K562 (cell line): ENCODE results near the gene DEK. TPM values are rescaled to one million over a fixed set of nuclear protein-coding genes. Genes with fewer than 3 reads are reported as not detected.

ENCODE experiments used
- ADNP ChIP-seq: fragments of 200-800 bp; sonication (Bioruptor generic); IDR thresholded peaks from 2 replicates; pipeline ENCODE4 v1.6.1; 2016; ENCODE audit warnings: missing genetic modification characterization, missing compliant biosample characterization
- AFF4 ChIP-seq: sonication (generic); formaldehyde crosslinking; IDR thresholded peaks from 2 replicates; pipeline ENCODE4 v1.8.0; 2023; ENCODE audit warnings: mild to moderate bottlenecking, missing genetic modification reagents
- BHLHE40 ChIP-seq: IDR thresholded peaks from 2 replicates; pipeline ENCODE4 v1.6.1; 2011; ENCODE audit warnings: low read length, improper control_type of control experiment
- CXXC5 ChIP-seq: fragments of 250-450 bp; sonication (Bioruptor Pico); IDR thresholded peaks from 2 replicates; pipeline ENCODE4 v1.8.0; 2022; ENCODE audit warnings: inconsistent platforms, mild to moderate bottlenecking, moderate library complexity
- GATAD2B ChIP-seq: fragments of 450-650 bp; IDR thresholded peaks from 2 replicates; pipeline ENCODE4 v1.6.1; 2017; ENCODE audit warnings: mild to moderate bottlenecking, borderline replicate concordance
- L3MBTL2 ChIP-seq: fragments of 450-650 bp; IDR thresholded peaks from 2 replicates; pipeline ENCODE4 v1.6.1; 2016; ENCODE audit warnings: mild to moderate bottlenecking, moderate library complexity
- SPI1 ChIP-seq: IDR thresholded peaks from 2 replicates; pipeline ENCODE4 v1.6.1; 2011; ENCODE audit warnings: low read depth, low read length, control low read depth, borderline replicate concordance
- TEAD1 ChIP-seq, 2 experiments: fragments of 450-650 bp in 1 of 2; sonication (generic) in 1 of 2; formaldehyde crosslinking; IDR thresholded peaks; 2 replicates each; pipeline versions ENCODE4 v1.4.0 to v1.8.0; 2020 to 2022; ENCODE audit warnings: mild to moderate bottlenecking in 2 of 2, missing genetic modification reagents in 1 of 2
- ZBTB5 ChIP-seq: fragments of 450-650 bp; IDR thresholded peaks from 2 replicates; pipeline ENCODE4 v1.6.1; 2017; ENCODE audit warnings: antibody characterized with exemption
- ZNF239 ChIP-seq: fragments of 250-450 bp; sonication (Bioruptor Pico); IDR thresholded peaks from 2 replicates; pipeline ENCODE4 v1.4.0; 2020; ENCODE audit warnings: mild to moderate bottlenecking
- polyA plus RNA-seq, 8 experiments: library from polyadenylated mRNA; depleted of rRNA in 4 of 8; stranded (reverse) in 5 of 8; unstranded in 3 of 8; fragments of >200 nt; fragmentation: Nextera tagmentation in 2 of 8; fragmentation: Illumina TruSeq in 1 of 8; extraction: Ambion mirVana in 2 of 8; extraction: Trizol in 1 of 8; gene quantifications; 2 replicates each; pipeline versions ENCODE4 v1.2.1 to v1.2.3, GENCODE V29; 2011 to 2014; ENCODE audit warnings: inconsistent platforms in 1 of 8, missing spikeins in 1 of 8
- total RNA-seq, 7 experiments: library from RNA; depleted of rRNA in 6 of 7; stranded (reverse); fragments of >200 nt in 6 of 7; fragmentation: Illumina TruSeq in 2 of 7; extraction: Trizol in 2 of 7; gene quantifications; 2 replicates each; pipeline versions ENCODE4 v1.2.1 to v1.2.3, GENCODE V29; 2011 to 2021; ENCODE audit warnings: low replicate concordance in 1 of 7
- TF ChIP-seq, protein P1 (sequence below): fragments of 250-450 bp; sonication (Bioruptor Pico); IDR thresholded peaks from 2 replicates; pipeline ENCODE4 v1.9.0; 2021; ENCODE audit warnings: mild to moderate bottlenecking
- TF ChIP-seq, protein P2 (sequence below): IDR thresholded peaks from 2 replicates; pipeline ENCODE4 v1.6.1; 2011; ENCODE audit not compliant: insufficient read length; ENCODE audit errors: extremely low read depth

The DEK gene
- total and polyA plus RNA-seq, 9 of the 15 experiments (the other 6 are each of a cell fraction or from before 2014, with no cell fraction given): 82.3 to 338 (median 184) TPM

DNA sequence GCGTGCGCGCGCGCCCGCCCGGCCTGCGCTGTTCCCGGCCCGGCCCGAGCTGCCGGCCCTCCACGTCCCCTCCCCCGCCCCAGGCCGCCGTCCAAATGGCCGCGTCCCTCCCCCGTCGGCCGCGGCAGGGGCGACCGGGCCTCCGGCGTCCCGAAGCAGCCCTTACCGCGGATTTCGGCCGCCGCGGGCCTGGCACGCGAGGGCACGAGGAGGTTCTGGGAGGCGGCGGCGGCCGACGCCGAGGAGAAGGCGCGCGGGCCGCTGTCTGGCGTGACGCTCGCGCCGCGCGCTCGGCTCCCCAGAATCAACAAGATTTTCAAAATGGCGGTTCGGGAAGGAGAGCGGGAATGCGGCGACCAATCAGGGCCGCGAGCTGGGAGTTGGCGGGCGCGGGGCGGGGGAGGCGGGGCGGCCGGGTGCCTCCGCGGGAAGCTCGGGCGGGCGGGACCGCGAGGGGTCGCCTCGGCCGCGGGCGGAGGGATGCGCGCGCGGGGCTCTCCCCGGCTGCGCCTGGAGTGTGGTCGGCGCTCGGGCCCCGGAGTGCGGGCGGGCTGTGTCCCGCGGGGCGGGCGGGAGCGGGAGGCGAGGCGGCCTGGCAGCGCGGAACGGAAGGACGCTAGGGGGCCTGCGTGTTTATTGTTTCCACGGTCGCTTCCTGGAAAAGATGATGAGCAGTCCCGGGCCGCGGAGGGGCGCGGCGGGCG is at the start of gene DEK (continued):
- no peak for TF ChIP-seq ADNP (tag)
- no peak for TF ChIP-seq AFF4 (CRISPR knock-in tag)
- TF ChIP-seq SPI1: no peak
- 0 out of 2 replicates have a peak, but pooled peaks have one; percentile 11 for TF ChIP-seq BHLHE40
- TF ChIP-seq, protein P1, sequence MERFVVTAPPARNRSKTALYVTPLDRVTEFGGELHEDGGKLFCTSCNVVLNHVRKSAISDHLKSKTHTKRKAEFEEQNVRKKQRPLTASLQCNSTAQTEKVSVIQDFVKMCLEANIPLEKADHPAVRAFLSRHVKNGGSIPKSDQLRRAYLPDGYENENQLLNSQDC (CRISPR knock-in tag): no peak
- no peak for TF ChIP-seq ZBTB5
- TF ChIP-seq L3MBTL2: peak; percentile 84
- no peak for TF ChIP-seq ZNF239 (CRISPR knock-in tag)
- peak in 1 of 2 experiments; percentile 58; a peak in 1 of 4 replicates for TF ChIP-seq TEAD1 (CRISPR knock-in tag; IDR thresholded peaks at IDR 0.05)
- TF ChIP-seq GATAD2B: peak; percentile 87
- peak; percentile 94 for TF ChIP-seq CXXC5 (CRISPR knock-in tag)
- TF ChIP-seq, protein P2, sequence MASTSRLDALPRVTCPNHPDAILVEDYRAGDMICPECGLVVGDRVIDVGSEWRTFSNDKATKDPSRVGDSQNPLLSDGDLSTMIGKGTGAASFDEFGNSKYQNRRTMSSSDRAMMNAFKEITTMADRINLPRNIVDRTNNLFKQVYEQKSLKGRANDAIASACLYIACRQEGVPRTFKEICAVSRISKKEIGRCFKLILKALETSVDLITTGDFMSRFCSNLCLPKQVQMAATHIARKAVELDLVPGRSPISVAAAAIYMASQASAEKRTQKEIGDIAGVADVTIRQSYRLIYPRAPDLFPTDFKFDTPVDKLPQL: no peak
